CD14-positive monocyte (primary cell): Measurements from ENCODE around the gene NR1D1. TPM values are rescaled to one million over a fixed set of nuclear protein-coding genes. Genes with fewer than 3 reads are reported as not detected.

Experiments used
- DNase-seq, 3 donors: peaks; one replicate each; pipeline ENCODE4 v3.0.0-alpha.2; 2011 to 2022
- H2AFZ ChIP-seq: 2 replicates; pipeline ENCODE4 v1.6.0; 2012; ENCODE audit warnings: mild to moderate bottlenecking, low read depth, low read length, inconsistent platforms; ENCODE audit not compliant: insufficient read depth, poor library complexity, severe bottlenecking
- H3K27ac ChIP-seq, 2 donors: 1 replicate in 1 of 2; 2 replicates in 1 of 2; pipeline ENCODE4 v1.5.1; 2012 to 2013; ENCODE audit warnings: low read length in 2 of 2, control low read depth in 1 of 2, inconsistent platforms in 1 of 2, low read depth in 1 of 2, mild to moderate bottlenecking in 1 of 2
- H3K27me3 ChIP-seq, 2 donors: one replicate each; pipeline versions ENCODE4 v1.6.0 to v1.6.1; 2011 to 2013; ENCODE audit warnings: low read length in 2 of 2; ENCODE audit not compliant: control insufficient read depth in 2 of 2, insufficient read depth in 2 of 2
- H3K36me3 ChIP-seq, 2 donors: replicated peaks in 1 of 2; 1 replicate in 1 of 2; 2 replicates in 1 of 2; pipeline versions ENCODE4 v1.5.1 to v1.6.1; 2012 to 2013; ENCODE audit warnings: low read length in 2 of 2, control low read depth in 1 of 2, inconsistent platforms in 1 of 2, mild to moderate bottlenecking in 1 of 2; ENCODE audit not compliant: insufficient read depth in 2 of 2, control insufficient read depth in 1 of 2
- H3K4me1 ChIP-seq, 2 donors: 1 replicate in 1 of 2; 2 replicates in 1 of 2; pipeline versions ENCODE4 v1.5.1 to v1.6.1; 2012 to 2013; ENCODE audit warnings: low read length in 2 of 2, control low read depth in 1 of 2, inconsistent platforms in 1 of 2, mild to moderate bottlenecking in 1 of 2, moderate library complexity in 1 of 2; ENCODE audit not compliant: insufficient read depth in 2 of 2, control insufficient read depth in 1 of 2
- H3K4me2 ChIP-seq: replicated peaks from 2 replicates; pipeline ENCODE3; 2012; ENCODE audit warnings: low read length, moderate library complexity, mild to moderate bottlenecking; ENCODE audit not compliant: poor library complexity, severe bottlenecking; ENCODE audit errors: extremely low read depth
- H3K4me3 ChIP-seq, 3 experiments: fragments of 200-600 bp in 1 of 3; sonication (generic) in 1 of 3; replicated peaks in 1 of 3; 1 replicate in 2 of 3; 2 replicates in 1 of 3; pipeline ENCODE4 v1.5.1; 2011 to 2013; ENCODE audit warnings: low read length in 3 of 3, mild to moderate bottlenecking in 3 of 3, control low read depth in 2 of 3, low read depth in 2 of 3, inconsistent platforms in 1 of 3, moderate library complexity in 1 of 3
- H3K79me2 ChIP-seq: 2 replicates; pipeline ENCODE4 v1.6.0; 2012; ENCODE audit warnings: mild to moderate bottlenecking, control low read depth, inconsistent platforms, low read length, moderate library complexity; ENCODE audit not compliant: insufficient read depth
- H3K9ac ChIP-seq: 2 replicates; pipeline ENCODE4 v1.6.0; 2017; ENCODE audit warnings: low read length, mild to moderate bottlenecking; ENCODE audit not compliant: insufficient read depth, poor library complexity, severe bottlenecking
- H3K9me3 ChIP-seq, 2 donors: replicated peaks in 1 of 2; 1 replicate in 1 of 2; 2 replicates in 1 of 2; pipeline versions ENCODE4 v1.5.1 to v1.6.1; 2012 to 2013; ENCODE audit warnings: low read length in 2 of 2, control low read depth in 1 of 2; ENCODE audit not compliant: control insufficient read depth in 1 of 2, insufficient read depth in 1 of 2
- H4K20me1 ChIP-seq: 2 replicates; pipeline ENCODE4 v1.6.0; 2012; ENCODE audit warnings: mild to moderate bottlenecking, low read length, control low read depth, moderate library complexity; ENCODE audit not compliant: insufficient read depth
- H3K27ac Mint-ChIP-seq, 7 donors: one replicate each; pipeline ENCODE4 v1.8.0; 2020; ENCODE audit warnings: mild to moderate bottlenecking in 7 of 7, mixed read lengths in 7 of 7, moderate library complexity in 6 of 7, inconsistent platforms in 2 of 7
- H3K27me3 Mint-ChIP-seq, 3 donors: one replicate each; pipeline ENCODE4 v1.8.0; 2021 to 2022; ENCODE audit warnings: low read depth in 3 of 3, mild to moderate bottlenecking in 3 of 3, mixed read lengths in 3 of 3, moderate library complexity in 3 of 3, inconsistent platforms in 1 of 3
- H3K36me3 Mint-ChIP-seq, 2 donors: one replicate each; pipeline ENCODE4 v1.8.0; 2020; ENCODE audit warnings: mixed read lengths in 2 of 2, inconsistent platforms in 1 of 2, mild to moderate bottlenecking in 1 of 2
- H3K4me1 Mint-ChIP-seq: one replicate; pipeline ENCODE4 v1.8.0; 2020; ENCODE audit warnings: mild to moderate bottlenecking, mixed read lengths
- H3K4me3 Mint-ChIP-seq, 2 donors: one replicate each; pipeline ENCODE4 v1.8.0; 2020; ENCODE audit warnings: mild to moderate bottlenecking in 2 of 2, mixed read lengths in 2 of 2, moderate library complexity in 1 of 2
- H3K9me3 Mint-ChIP-seq, 7 donors: one replicate each; pipeline ENCODE4 v1.8.0; 2020 to 2022; ENCODE audit warnings: mixed read lengths in 7 of 7, mild to moderate bottlenecking in 6 of 7, moderate library complexity in 6 of 7, inconsistent platforms in 2 of 7
- WGBS: methylation state at CpG from one replicate; pipeline ENCODE4 v1.1.5; 2013; ENCODE audit warnings: missing lambda C conversion rate; ENCODE audit not compliant: insufficient coverage; 5-methylcytosine and 5-hydroxymethylcytosine counted together
- intact Hi-C, 2 donors: fragments of 100-400 bp; cut with micrococcal nuclease; formaldehyde crosslinking; loops; one replicate each; pipeline versions ENCODE4 v1.15.0 to v1.15.1; 2023
- polyA plus RNA-seq, 3 donors: library from polyadenylated mRNA; depleted of rRNA in 1 of 3; unstranded in 2 of 3; stranded (reverse) in 1 of 3; fragments of 300-500 nt in 2 of 3; fragments of >200 nt in 1 of 3; fragmentation: Illumina TruSeq in 2 of 3; gene quantifications; 1 replicate in 2 of 3; 2 replicates in 1 of 3; pipeline ENCODE4 v1.2.3, GENCODE V29; 2012 to 2021
- TF ChIP-seq, protein P1 (sequence below): fragments of 200-600 bp; IDR thresholded peaks from one replicate; pipeline ENCODE4 v1.8.0; 2022; ENCODE audit warnings: antibody characterized with exemption, mild to moderate bottlenecking

Gene NR1D1
- polyA plus RNA-seq, 3 donors = 0.28 to 4.9 (median 0.31) TPM

DNA sequence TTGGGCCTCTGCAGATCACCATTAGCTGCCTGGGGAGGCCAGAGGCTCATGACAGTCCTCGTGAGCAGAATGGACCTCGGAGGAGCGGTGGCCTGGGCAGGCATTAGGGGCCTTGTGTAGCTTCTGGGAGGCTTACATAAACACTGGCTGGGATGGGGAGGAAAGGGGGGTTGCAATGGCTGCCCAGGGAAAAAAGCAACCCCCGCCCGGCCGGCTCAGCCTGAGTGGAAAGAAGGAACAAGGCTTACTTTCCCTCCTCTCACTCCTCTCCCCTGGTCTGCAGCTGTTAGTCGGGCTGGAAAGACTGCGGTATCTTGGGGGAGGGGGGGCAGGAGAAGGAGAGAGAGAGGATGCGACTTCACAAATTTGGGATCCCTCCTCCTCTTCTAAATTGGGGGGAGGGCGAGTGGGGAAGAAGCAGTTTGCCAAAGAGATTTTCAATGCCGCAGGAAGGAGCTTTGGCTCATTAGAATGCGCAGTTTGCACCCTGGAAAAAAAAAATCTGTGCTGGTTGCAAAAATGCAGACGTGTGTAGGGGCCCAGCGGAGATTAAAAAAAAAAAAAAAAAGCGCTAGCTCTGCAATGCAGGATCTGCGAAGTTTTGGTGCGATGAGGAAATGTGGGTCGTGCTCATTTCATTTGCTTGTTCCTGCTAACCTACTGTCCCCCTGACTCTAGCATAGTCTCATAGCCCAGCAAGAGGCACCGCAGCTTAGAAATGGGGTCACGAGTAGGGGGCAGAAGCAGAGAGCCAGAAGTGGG, 6.6 kb upstream of the NR1D1 start:
- TF ChIP-seq, protein P1, sequence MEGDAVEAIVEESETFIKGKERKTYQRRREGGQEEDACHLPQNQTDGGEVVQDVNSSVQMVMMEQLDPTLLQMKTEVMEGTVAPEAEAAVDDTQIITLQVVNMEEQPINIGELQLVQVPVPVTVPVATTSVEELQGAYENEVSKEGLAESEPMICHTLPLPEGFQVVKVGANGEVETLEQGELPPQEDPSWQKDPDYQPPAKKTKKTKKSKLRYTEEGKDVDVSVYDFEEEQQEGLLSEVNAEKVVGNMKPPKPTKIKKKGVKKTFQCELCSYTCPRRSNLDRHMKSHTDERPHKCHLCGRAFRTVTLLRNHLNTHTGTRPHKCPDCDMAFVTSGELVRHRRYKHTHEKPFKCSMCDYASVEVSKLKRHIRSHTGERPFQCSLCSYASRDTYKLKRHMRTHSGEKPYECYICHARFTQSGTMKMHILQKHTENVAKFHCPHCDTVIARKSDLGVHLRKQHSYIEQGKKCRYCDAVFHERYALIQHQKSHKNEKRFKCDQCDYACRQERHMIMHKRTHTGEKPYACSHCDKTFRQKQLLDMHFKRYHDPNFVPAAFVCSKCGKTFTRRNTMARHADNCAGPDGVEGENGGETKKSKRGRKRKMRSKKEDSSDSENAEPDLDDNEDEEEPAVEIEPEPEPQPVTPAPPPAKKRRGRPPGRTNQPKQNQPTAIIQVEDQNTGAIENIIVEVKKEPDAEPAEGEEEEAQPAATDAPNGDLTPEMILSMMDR = no peak
- DNase-seq = no peak
- peak overlapping the region; percentile 66 to 84 for H3K4me3 Mint-ChIP-seq
- Histone ChIP-seq H3K9ac (peak overlapping the region; percentile 75), H3K27me3 (no peaks in the 10 kb centered on the region), H3K9me3 (no peaks in the 10 kb centered on the region), H3K36me3 (no peaks in the 10 kb centered on the region), H3K27ac (peak overlapping the region; percentile 79 to 92), H3K4me1 (peaks cover 52 to 58% of the 10 kb centered on the region in 2 donors), H3K4me2 (peak overlapping the region; percentile 67), H2AFZ (no peak overlapping the region), H3K79me2 (no peaks in the 10 kb centered on the region), H3K4me3 (peak overlapping the region in 1 of 3 experiments; percentile 61), H4K20me1 (no peaks in the 10 kb centered on the region)
- peaks cover 0 to 3% (median 0%) of the 10 kb centered on the region in 7 donors for H3K9me3 Mint-ChIP-seq
- H3K27me3 Mint-ChIP-seq = peaks cover 0 to 9% (median 0%) of the 10 kb centered on the region in 3 donors
- H3K36me3 Mint-ChIP-seq = no peaks in the 10 kb centered on the region
- peaks cover 79% of the 10 kb centered on the region for H3K4me1 Mint-ChIP-seq
- intact Hi-C loops = loop anchor here in 1 of 2 donors (1.0 kb wide), 1 partner anchor 11 kb away; no protein-coding TSS in a partner anchor
- peak overlapping the region; percentile 94 to 97 (median 96) for H3K27ac Mint-ChIP-seq
- 31% methylated on average over 11 of the region's 20 CpGs for WGBS

DNA sequence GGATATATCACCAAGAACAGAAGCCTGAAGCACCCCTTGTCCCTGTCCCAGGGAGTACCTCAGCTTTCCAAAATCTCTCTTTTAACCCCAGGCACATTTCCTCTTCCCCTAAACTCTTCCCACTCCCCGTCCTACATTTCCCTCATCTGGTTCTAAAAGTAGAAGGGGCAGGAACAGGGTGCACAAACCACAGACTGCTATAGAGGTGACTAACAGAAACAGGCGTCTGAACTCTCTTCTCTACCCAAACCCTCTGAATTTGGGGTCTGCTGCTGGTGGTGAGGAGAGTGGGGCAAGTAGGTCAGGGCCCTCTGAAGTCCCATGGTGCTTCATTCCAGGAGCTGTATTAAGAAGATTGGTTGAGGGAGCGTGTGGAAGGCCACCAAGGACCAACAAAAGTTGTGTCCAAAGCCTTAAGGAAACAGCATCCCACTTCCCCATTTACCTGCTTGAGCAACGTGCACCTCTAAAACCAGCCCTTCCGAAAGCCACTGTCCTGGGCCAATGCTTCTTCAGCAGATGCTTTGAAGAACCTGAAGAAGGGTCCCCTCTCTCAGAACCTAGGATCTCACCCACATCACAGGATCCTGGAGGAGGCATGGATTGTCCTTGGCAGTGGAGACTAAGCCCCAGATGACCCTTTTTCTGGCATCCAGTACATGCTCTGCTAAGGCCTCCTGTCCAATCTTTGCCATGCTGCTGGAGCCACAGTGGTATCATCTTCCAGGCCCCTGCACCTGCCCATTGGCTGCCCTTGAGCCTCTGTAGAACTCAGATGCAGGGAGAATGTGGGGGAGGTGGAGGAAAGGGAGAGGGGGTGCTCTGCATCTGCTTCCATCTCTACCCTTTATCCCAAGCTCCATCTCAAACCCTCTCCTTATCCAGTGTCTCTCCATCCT, 5.7 kb upstream of the NR1D1 start:
- H3K27me3 ChIP-seq = no peaks in the 10 kb centered on the region

More for the DNA sequence above, 5.7 kb upstream of the NR1D1 start:
- Histone ChIP-seq H3K9me3 (no peaks in the 10 kb centered on the region), H3K4me3 (peak overlapping the region in 1 of 3 experiments; percentile 61), H3K79me2 (no peaks in the 10 kb centered on the region), H2AFZ (no peak overlapping the region), H4K20me1 (no peaks in the 10 kb centered on the region), H3K27ac (no peak overlapping the region), H3K9ac (no peak overlapping the region), H3K36me3 (no peaks in the 10 kb centered on the region), H3K4me2 (peak overlapping the region; percentile 67), H3K4me1 (peaks cover 52 to 58% of the 10 kb centered on the region in 2 donors)
- DNase-seq = no peak
- Mint-ChIP-seq H3K36me3 (peaks cover 0 to 2% of the 10 kb centered on the region in 2 donors), H3K4me3 (peak overlapping the region in 1 of 2 donors; percentile 84), H3K4me1 (peaks cover 79% of the 10 kb centered on the region), H3K27ac (peak overlapping the region in 5 of 7 donors; percentile 15 to 67 (median 53)), H3K9me3 (peaks cover 0 to 3% (median 0%) of the 10 kb centered on the region in 7 donors), H3K27me3 (peaks cover 0 to 9% (median 0%) of the 10 kb centered on the region in 3 donors)
- intact Hi-C loops = no loop called here
- 25% methylated on average over 2 of the region's 5 CpGs for WGBS
- TF ChIP-seq, protein P1 = no peak
